H1 (cell line): ENCODE data around the gene RBP3.

Experiments used
- CBX5 ChIP-seq: fragments of 300-800, 300-1000 bp; sonication (generic); IDR thresholded peaks from 2 replicates; pipeline ENCODE4 v1.7.1; 2016; ENCODE audit warnings: antibody characterized with exemption, low read length, low read depth
- CTCF ChIP-seq, 3 experiments: IDR thresholded peaks; 1 replicate in 2 of 3; 2 replicates in 1 of 3; pipeline versions ENCODE4 v1.5.1 to v1.6.1; 2011; ENCODE audit warnings: low read length in 3 of 3, mild to moderate bottlenecking in 3 of 3, inconsistent platforms in 2 of 3, low read depth in 1 of 3, moderate library complexity in 1 of 3; ENCODE audit not compliant: insufficient read depth in 1 of 3; ENCODE audit errors: control extremely low read depth in 1 of 3
- EP300 ChIP-seq, 2 experiments: IDR thresholded peaks; 1 replicate in 1 of 2; 2 replicates in 1 of 2; pipeline ENCODE4 v1.6.1; 2011 to 2012; ENCODE audit warnings: low read depth in 2 of 2, low read length in 2 of 2, mild to moderate bottlenecking in 2 of 2, borderline replicate concordance in 1 of 2, inconsistent platforms in 1 of 2, moderate library complexity in 1 of 2
- GABPA ChIP-seq: IDR thresholded peaks from 2 replicates; pipeline ENCODE4 v1.6.1; 2011; ENCODE audit warnings: mild to moderate bottlenecking, low read length, moderate library complexity, borderline replicate concordance; ENCODE audit not compliant: insufficient read depth
- MAX ChIP-seq: IDR thresholded peaks from 2 replicates; pipeline ENCODE4 v1.6.1; 2012; ENCODE audit warnings: inconsistent platforms
- POLR2AphosphoS5 ChIP-seq: IDR thresholded peaks from 2 replicates; pipeline ENCODE4 v1.6.1; 2011; ENCODE audit warnings: low read depth, low read length
- SIRT6 ChIP-seq: IDR thresholded peaks from one replicate; pipeline ENCODE4 v1.7.1; 2012; ENCODE audit warnings: low read length, inconsistent platforms
- SRF ChIP-seq: IDR thresholded peaks from 2 replicates; pipeline ENCODE4 v1.6.1; 2011; ENCODE audit warnings: mild to moderate bottlenecking, low read depth, low read length, moderate library complexity
- TEAD4 ChIP-seq: IDR thresholded peaks from 2 replicates; pipeline ENCODE4 v1.6.1; 2012; ENCODE audit warnings: low read depth, low read length, inconsistent platforms, mixed read lengths
- USF2 ChIP-seq: IDR thresholded peaks from 2 replicates; pipeline ENCODE4 v1.6.1; 2011; ENCODE audit warnings: low read length, improper control_type of control experiment

- TF ChIP-seq MAX = no peak
- no peak for TF ChIP-seq CBX5
- TF ChIP-seq USF2 = no peak
- TF ChIP-seq POLR2AphosphoS5 = no peak
- no peak for TF ChIP-seq CTCF (IDR thresholded peaks at IDR 0.05; ENCODE audit: control extremely low read depth in 1 of 3, insufficient read depth in 1 of 3, low read depth in 1 of 3, low read length in 3 of 3)
- no peak for TF ChIP-seq GABPA
- TF ChIP-seq SIRT6 = no peak
- no peak for TF ChIP-seq SRF
- TF ChIP-seq TEAD4 = no peak
- no peak for TF ChIP-seq EP300 (IDR thresholded peaks at IDR 0.05; ENCODE audit: borderline replicate concordance in 1 of 2, low read depth in 2 of 2, low read length in 2 of 2)
Measured at GRCh38 chr10:47349941-47350371, 1.8 kb downstream of the RBP3 start.
